ENCODE measurements around the gene KRT38.

The KRT38 gene

DNA sequence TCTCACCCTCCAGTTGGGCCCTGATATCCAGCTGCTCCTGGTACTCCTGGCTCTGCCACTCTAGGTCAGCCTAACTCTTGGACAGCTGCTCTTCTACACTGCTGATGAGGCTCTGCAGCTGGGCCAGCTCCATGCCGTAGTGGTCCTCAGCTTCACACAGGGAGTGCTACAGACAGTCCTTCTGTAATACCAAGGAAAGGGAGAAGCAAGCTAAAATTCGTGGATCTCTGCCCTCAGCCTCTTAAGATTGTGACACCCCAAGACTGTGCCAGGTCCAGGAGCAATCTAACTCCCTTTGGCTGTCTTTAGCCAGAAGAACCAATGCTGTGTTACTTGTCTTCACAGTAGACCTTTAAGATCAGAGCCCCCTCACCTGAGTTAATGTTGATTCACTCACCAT is 7.7 kb upstream of the KRT38 start:
- Histone ChIP-seq H2AFZ (ENCODE audit: insufficient read depth, low read length, poor library complexity) (no peak overlapping the region), H3K79me1 (ENCODE audit: low read length) (no peaks in the 10 kb centered on the region), H3K23ac (ENCODE audit: low read length) (no peak overlapping the region), H2BK12ac (ENCODE audit: low read length) (no peak overlapping the region), H3K9me3 (ENCODE audit: insufficient read depth, low read depth, low read length) (peaks cover 2% of the 10 kb centered on the region), H3K4ac (ENCODE audit: low read depth, low read length) (no peak overlapping the region), H3K27me3 (ENCODE audit: insufficient read depth, low read length) (no peaks in the 10 kb centered on the region), H3K4me2 (ENCODE audit: low read length) (no peak overlapping the region), H3K4me3 (ENCODE audit: low read depth, low read length) (no peak overlapping the region), H3K9ac (ENCODE audit: low read length) (no peak overlapping the region), H2AK5ac (ENCODE audit: low read length) (no peak overlapping the region), H4K12ac (ENCODE audit: low read depth, low read length) (no peak overlapping the region), H3K27ac (ENCODE audit: low read depth, low read length) (no peak overlapping the region), H2BK5ac (ENCODE audit: low read depth, low read length, poor library complexity) (no peak overlapping the region), H3K14ac (ENCODE audit: low read length) (no peak overlapping the region), H4K91ac (ENCODE audit: low read depth, low read length) (no peak overlapping the region), H3K4me1 (ENCODE audit: control insufficient read depth in 1 of 2, insufficient read depth in 2 of 2, low read length in 2 of 2) (no peaks in the 10 kb centered on the region), H4K8ac (ENCODE audit: low read depth, low read length) (no peak overlapping the region), H2BK120ac (ENCODE audit: insufficient read depth, low read length, poor library complexity) (no peak overlapping the region), H3K18ac (ENCODE audit: low read length) (no peak overlapping the region), H3K79me2 (ENCODE audit: control insufficient read depth, insufficient read depth, low read length, poor library complexity) (no peaks in the 10 kb centered on the region), H3K36me3 (ENCODE audit: control insufficient read depth in 1 of 2, insufficient read depth in 2 of 2, low read length in 2 of 2) (no peaks in the 10 kb centered on the region)
- no CpG with 5 or more reads among the region's 2 CpGs for WGBS (ENCODE audit: extremely low coverage, insufficient coverage, insufficient read length)
- no peak for DNase-seq

DNA sequence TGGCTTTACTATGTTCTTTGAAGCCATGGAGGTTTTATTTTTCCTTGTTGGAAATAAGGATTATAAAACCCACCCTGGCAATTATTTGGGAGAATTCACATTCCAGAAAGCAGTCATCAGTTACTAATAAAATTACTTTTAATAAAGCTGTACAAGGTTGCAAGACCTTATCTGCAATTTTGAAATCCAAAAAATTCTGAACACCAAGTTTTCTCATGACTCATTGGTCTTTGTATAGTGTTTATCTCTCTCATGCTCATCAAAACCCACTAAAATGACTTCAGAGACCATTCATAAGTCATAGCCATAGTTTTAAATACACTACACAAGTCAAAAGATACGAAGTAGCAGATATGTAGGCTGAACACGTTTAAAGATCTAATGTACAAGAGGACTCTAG is 6.0 kb upstream of the KRT38 start:
- H3K9me3 ChIP-seq (ENCODE audit: insufficient read depth, low read depth, low read length): peaks cover 2% of the 10 kb centered on the region
- H4K8ac ChIP-seq (ENCODE audit: low read depth, low read length): no peak overlapping the region
- no CpG with 5 or more reads among the region's 2 CpGs for WGBS (ENCODE audit: extremely low coverage, insufficient coverage, insufficient read length)
- no peak overlapping the region for H3K14ac ChIP-seq (ENCODE audit: low read length)
- H3K79me1 ChIP-seq (ENCODE audit: low read length): no peaks in the 10 kb centered on the region
- no peak overlapping the region for H2AFZ ChIP-seq (ENCODE audit: insufficient read depth, low read length, poor library complexity)
- H3K4me2 ChIP-seq (ENCODE audit: low read length): no peak overlapping the region
- H2BK120ac ChIP-seq (ENCODE audit: insufficient read depth, low read length, poor library complexity): no peak overlapping the region
- no peaks in the 10 kb centered on the region for H3K79me2 ChIP-seq (ENCODE audit: control insufficient read depth, insufficient read depth, low read length, poor library complexity)
- no peaks in the 10 kb centered on the region for H3K27me3 ChIP-seq (ENCODE audit: insufficient read depth, low read length)
- no peak overlapping the region for H4K12ac ChIP-seq (ENCODE audit: low read depth, low read length)
- no peak overlapping the region for H3K4me3 ChIP-seq (ENCODE audit: low read depth, low read length)
- no peak overlapping the region for H3K4ac ChIP-seq (ENCODE audit: low read depth, low read length)
- H3K36me3 ChIP-seq (ENCODE audit: control insufficient read depth in 1 of 2, insufficient read depth in 2 of 2, low read length in 2 of 2): no peaks in the 10 kb centered on the region
- no peak overlapping the region for H3K18ac ChIP-seq (ENCODE audit: low read length)
- peak; percentile 12 to 88 for DNase-seq
- H4K91ac ChIP-seq (ENCODE audit: low read depth, low read length): no peak overlapping the region
- no peak overlapping the region for H3K23ac ChIP-seq (ENCODE audit: low read length)
- H2BK5ac ChIP-seq (ENCODE audit: low read depth, low read length, poor library complexity): no peak overlapping the region
- H3K27ac ChIP-seq (ENCODE audit: low read depth, low read length): no peak overlapping the region
- no peak overlapping the region for H3K9ac ChIP-seq (ENCODE audit: low read length)
- H3K4me1 ChIP-seq (ENCODE audit: control insufficient read depth in 1 of 2, insufficient read depth in 2 of 2, low read length in 2 of 2): no peaks in the 10 kb centered on the region
- no peak overlapping the region for H2BK12ac ChIP-seq (ENCODE audit: low read length)
- no peak overlapping the region for H2AK5ac ChIP-seq (ENCODE audit: low read length)

DNA sequence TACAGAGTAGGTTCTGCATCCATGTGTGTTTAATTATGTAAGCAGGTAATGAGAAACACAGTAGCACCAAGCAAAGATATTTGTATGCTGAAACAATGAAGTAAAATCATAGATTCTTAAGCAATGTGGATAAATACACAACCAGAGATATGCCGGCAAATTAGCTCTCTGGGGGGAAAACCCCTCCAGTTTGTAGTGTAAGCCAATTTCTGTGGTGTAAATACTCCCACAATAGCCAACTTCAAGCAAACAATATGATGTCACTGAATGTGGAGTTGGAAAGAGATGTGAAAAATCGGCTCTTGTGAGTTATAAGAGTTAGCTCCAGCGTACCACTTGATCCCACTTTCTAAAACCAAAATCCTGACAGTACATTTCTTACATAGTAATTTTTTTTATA is 3.9 kb upstream of the KRT38 start:
- Histone ChIP-seq H4K12ac (ENCODE audit: low read depth, low read length) (no peak overlapping the region), H3K18ac (ENCODE audit: low read length) (no peak overlapping the region), H3K36me3 (ENCODE audit: control insufficient read depth in 1 of 2, insufficient read depth in 2 of 2, low read length in 2 of 2) (no peaks in the 10 kb centered on the region), H3K79me2 (ENCODE audit: control insufficient read depth, insufficient read depth, low read length, poor library complexity) (no peaks in the 10 kb centered on the region), H3K9ac (ENCODE audit: low read length) (no peak overlapping the region), H3K27me3 (ENCODE audit: insufficient read depth, low read length) (no peaks in the 10 kb centered on the region), H2BK5ac (ENCODE audit: low read depth, low read length, poor library complexity) (no peak overlapping the region), H4K8ac (ENCODE audit: low read depth, low read length) (no peak overlapping the region), H3K4me3 (ENCODE audit: low read depth, low read length) (no peak overlapping the region), H3K14ac (ENCODE audit: low read length) (no peak overlapping the region), H3K4me1 (ENCODE audit: control insufficient read depth in 1 of 2, insufficient read depth in 2 of 2, low read length in 2 of 2) (no peaks in the 10 kb centered on the region), H2AK5ac (ENCODE audit: low read length) (no peak overlapping the region), H3K23ac (ENCODE audit: low read length) (no peak overlapping the region), H3K79me1 (ENCODE audit: low read length) (no peaks in the 10 kb centered on the region), H2AFZ (ENCODE audit: insufficient read depth, low read length, poor library complexity) (no peak overlapping the region), H4K91ac (ENCODE audit: low read depth, low read length) (no peak overlapping the region), H3K9me3 (ENCODE audit: insufficient read depth, low read depth, low read length) (peaks cover 8% of the 10 kb centered on the region), H3K4ac (ENCODE audit: low read depth, low read length) (no peak overlapping the region), H3K4me2 (ENCODE audit: low read length) (no peak overlapping the region), H3K27ac (ENCODE audit: low read depth, low read length) (no peak overlapping the region), H2BK12ac (ENCODE audit: low read length) (no peak overlapping the region), H2BK120ac (ENCODE audit: insufficient read depth, low read length, poor library complexity) (no peak overlapping the region)
- DNase-seq: no peak
- no CpG with 5 or more reads among the region's 3 CpGs for WGBS (ENCODE audit: extremely low coverage, insufficient coverage, insufficient read length)

DNA sequence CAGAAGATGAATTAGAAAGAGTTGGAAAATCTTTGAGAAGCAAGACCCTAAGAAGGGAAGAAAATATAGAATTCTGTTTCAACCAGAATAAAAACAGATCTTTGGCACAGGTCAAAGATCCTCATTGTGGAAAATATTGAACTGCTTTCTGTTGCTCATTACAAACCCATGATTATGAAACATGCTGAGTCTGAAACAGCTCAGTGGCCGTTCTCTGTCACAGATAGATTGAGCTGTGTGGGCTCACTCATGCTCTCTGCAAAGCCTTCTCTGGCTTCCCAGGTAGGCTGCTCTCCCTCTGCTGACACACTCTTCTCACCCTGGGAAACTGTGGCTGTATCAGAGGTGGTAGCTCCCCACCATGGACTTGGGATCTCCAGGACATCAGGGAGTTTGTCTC is 3.4 kb upstream of the KRT38 start:
- no peak overlapping the region for H2BK12ac ChIP-seq (ENCODE audit: low read length)
- no CpG with 5 or more reads among the region's 1 CpG for WGBS (ENCODE audit: extremely low coverage, insufficient coverage, insufficient read length)

More for the DNA sequence above, 3.4 kb upstream of the KRT38 start:
- Histone ChIP-seq H2BK5ac (ENCODE audit: low read depth, low read length, poor library complexity) (no peak overlapping the region), H3K36me3 (ENCODE audit: control insufficient read depth in 1 of 2, insufficient read depth in 2 of 2, low read length in 2 of 2) (no peaks in the 10 kb centered on the region), H3K9me3 (ENCODE audit: insufficient read depth, low read depth, low read length) (peaks cover 8% of the 10 kb centered on the region), H3K27me3 (ENCODE audit: insufficient read depth, low read length) (no peaks in the 10 kb centered on the region), H3K4me1 (ENCODE audit: control insufficient read depth in 1 of 2, insufficient read depth in 2 of 2, low read length in 2 of 2) (no peaks in the 10 kb centered on the region), H2AFZ (ENCODE audit: insufficient read depth, low read length, poor library complexity) (no peak overlapping the region), H3K4ac (ENCODE audit: low read depth, low read length) (no peak overlapping the region), H4K91ac (ENCODE audit: low read depth, low read length) (no peak overlapping the region), H3K23ac (ENCODE audit: low read length) (no peak overlapping the region), H3K27ac (ENCODE audit: low read depth, low read length) (no peak overlapping the region), H4K12ac (ENCODE audit: low read depth, low read length) (no peak overlapping the region), H3K18ac (ENCODE audit: low read length) (no peak overlapping the region), H3K14ac (ENCODE audit: low read length) (no peak overlapping the region), H3K79me1 (ENCODE audit: low read length) (no peaks in the 10 kb centered on the region), H4K8ac (ENCODE audit: low read depth, low read length) (no peak overlapping the region), H3K9ac (ENCODE audit: low read length) (no peak overlapping the region), H2BK120ac (ENCODE audit: insufficient read depth, low read length, poor library complexity) (no peak overlapping the region), H3K4me2 (ENCODE audit: low read length) (no peak overlapping the region), H3K79me2 (ENCODE audit: control insufficient read depth, insufficient read depth, low read length, poor library complexity) (no peaks in the 10 kb centered on the region), H2AK5ac (ENCODE audit: low read length) (no peak overlapping the region), H3K4me3 (ENCODE audit: low read depth, low read length) (no peak overlapping the region)
- DNase-seq: no peak

Data from trophoblast cell (in vitro differentiated cells and primary cell).